GM06990 (cell line): ENCODE results near the gene ATG16L1.

Experiments
- DNase-seq: peaks from one replicate; pipeline ENCODE4 v3.0.0-alpha.2; 2011; ENCODE audit not compliant: insufficient read length; ENCODE audit errors: extremely low read depth
- H3K27me3 ChIP-seq: replicated peaks from 2 replicates; pipeline ENCODE4 v1.6.0; 2011; ENCODE audit warnings: low read length; ENCODE audit not compliant: control insufficient read depth, insufficient read depth
- H3K36me3 ChIP-seq: 2 replicates; pipeline ENCODE4 v1.5.1; 2011; ENCODE audit warnings: low read length; ENCODE audit not compliant: control insufficient read depth, insufficient read depth
- H3K4me3 ChIP-seq: replicated peaks from 2 replicates; pipeline ENCODE4 v1.5.1; 2011; ENCODE audit warnings: low read depth, mild to moderate bottlenecking, control low read depth, low read length
- TF ChIP-seq, protein P1 (sequence below): IDR thresholded peaks from 2 replicates; pipeline ENCODE4 v1.5.1; 2011; ENCODE audit warnings: low read length, control low read depth, mild to moderate bottlenecking, inconsistent platforms; ENCODE audit not compliant: insufficient read depth, poor library complexity, severe bottlenecking

Gene ATG16L1

DNA sequence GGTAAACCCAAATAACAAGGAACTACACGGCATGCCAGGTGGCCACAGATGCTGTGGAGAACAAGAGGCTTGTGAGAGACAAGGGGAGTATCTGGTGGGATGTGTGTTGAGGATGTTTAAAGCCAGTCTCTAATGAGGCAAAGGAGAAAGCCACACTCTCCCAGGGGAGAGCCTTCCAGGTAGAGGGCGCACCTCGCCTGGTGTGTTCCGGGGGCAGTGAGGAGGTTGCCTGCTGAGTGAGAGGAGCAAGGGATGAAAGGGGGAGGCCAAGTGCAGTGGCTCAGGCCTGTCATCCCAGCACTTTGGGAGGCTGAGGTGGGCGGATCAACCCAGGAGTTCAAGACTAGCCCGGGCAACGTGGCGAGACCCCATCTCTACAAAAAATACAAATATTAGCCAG lies 72.4 kb downstream of the ATG16L1 start:
- no peak for DNase-seq
- no peak overlapping the region for H3K4me3 ChIP-seq
- TF ChIP-seq, protein P1, sequence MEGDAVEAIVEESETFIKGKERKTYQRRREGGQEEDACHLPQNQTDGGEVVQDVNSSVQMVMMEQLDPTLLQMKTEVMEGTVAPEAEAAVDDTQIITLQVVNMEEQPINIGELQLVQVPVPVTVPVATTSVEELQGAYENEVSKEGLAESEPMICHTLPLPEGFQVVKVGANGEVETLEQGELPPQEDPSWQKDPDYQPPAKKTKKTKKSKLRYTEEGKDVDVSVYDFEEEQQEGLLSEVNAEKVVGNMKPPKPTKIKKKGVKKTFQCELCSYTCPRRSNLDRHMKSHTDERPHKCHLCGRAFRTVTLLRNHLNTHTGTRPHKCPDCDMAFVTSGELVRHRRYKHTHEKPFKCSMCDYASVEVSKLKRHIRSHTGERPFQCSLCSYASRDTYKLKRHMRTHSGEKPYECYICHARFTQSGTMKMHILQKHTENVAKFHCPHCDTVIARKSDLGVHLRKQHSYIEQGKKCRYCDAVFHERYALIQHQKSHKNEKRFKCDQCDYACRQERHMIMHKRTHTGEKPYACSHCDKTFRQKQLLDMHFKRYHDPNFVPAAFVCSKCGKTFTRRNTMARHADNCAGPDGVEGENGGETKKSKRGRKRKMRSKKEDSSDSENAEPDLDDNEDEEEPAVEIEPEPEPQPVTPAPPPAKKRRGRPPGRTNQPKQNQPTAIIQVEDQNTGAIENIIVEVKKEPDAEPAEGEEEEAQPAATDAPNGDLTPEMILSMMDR, result peak; percentile 17
- no peaks in the 10 kb centered on the region for H3K36me3 ChIP-seq
- H3K27me3 ChIP-seq, result no peaks in the 10 kb centered on the region

DNA sequence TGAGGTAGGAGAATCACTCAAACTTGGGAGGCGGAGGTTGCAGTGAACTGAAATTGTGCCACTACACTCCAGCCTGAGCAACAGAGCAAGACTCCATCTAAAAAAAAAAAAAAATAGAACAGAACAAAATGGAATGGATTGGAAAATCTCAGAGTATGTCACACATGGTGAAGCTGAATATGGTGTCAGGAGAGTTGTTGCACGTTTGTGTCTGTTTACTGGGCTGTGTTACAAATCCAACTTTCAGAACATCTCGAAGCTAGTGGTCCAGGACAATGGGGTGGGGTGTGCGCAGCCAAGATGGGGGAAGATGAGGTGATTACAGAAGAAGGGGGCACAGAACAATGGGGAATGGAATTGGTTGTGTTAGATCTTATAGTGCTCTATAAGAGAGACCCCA lies 73.8 kb downstream of the ATG16L1 start:
- Histone ChIP-seq H3K4me3 (no peak overlapping the region), H3K27me3 (no peaks in the 10 kb centered on the region), H3K36me3 (no peaks in the 10 kb centered on the region)
- TF ChIP-seq, protein P1, result no peak
- DNase-seq, result no peak

DNA sequence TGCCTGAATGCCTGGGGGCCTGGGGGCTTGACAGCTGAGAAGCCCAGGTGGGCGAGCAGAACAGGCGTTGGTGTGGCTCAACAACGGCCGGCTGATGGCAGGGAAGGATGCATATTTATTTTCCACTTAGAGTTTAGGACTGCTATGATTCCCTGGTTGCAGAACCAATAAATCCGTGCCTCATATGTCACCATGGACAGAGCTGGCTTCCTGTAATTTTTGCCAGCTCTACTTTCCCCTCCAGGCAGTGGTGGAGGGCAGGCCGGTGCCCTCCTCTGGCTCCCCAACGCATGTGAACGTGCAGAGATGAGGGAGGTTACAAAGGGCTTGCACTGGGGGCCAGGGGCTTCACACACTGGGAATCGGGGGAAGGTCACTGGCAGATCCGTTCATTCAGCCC lies 74.3 kb downstream of the ATG16L1 start:
- TF ChIP-seq, protein P1, result no peak
- no peak overlapping the region for H3K4me3 ChIP-seq
- H3K36me3 ChIP-seq, result no peaks in the 10 kb centered on the region
- no peaks in the 10 kb centered on the region for H3K27me3 ChIP-seq
- DNase-seq, result no peak

DNA sequence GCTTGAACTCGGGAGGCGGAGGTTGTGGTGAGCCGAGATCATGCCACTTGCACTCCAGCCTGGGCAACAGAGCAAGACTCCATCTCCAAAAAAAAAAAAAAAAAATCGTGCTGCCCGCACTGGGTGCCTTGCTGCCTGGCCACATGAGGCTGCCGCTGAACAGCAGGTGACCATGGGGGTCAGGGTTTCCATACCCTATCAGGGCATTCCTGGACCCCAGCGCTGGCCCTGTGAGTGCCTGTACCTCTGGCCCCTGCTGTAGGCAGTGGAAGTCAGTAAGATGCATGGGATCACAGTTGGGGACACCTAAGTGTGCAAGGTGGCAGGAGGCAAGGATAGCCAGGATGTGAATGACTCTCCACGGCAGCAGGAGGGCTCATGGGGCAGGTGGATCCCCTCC lies 75.0 kb downstream of the ATG16L1 start:
- H3K27me3 ChIP-seq, result no peaks in the 10 kb centered on the region
- TF ChIP-seq, protein P1, result no peak
- no peak overlapping the region for H3K4me3 ChIP-seq
- no peak for DNase-seq
- H3K36me3 ChIP-seq, result no peaks in the 10 kb centered on the region

DNA sequence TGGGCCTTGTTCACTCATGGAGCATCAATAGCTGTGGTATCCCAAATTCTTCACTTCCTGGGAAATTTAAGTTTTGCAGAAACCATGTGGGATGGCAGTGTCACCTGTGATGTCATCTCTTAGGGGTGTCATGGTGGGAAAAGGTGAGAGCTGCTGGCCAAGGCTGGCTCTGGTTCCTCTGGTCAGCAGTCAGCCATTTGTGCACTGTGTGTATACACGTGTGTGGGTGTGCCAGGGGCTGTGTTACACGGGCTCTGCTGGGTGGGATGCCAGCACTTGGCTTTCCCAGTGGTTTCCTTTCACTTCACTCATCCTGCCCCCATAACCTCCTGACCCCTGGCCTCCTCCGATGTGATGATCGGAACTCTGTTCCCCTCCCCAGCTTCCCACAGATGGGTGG lies 77.4 kb downstream of the ATG16L1 start:
- Histone ChIP-seq H3K27me3 (no peaks in the 10 kb centered on the region), H3K36me3 (no peaks in the 10 kb centered on the region), H3K4me3 (no peak overlapping the region)
- TF ChIP-seq, protein P1, result no peak
- no peak for DNase-seq

DNA sequence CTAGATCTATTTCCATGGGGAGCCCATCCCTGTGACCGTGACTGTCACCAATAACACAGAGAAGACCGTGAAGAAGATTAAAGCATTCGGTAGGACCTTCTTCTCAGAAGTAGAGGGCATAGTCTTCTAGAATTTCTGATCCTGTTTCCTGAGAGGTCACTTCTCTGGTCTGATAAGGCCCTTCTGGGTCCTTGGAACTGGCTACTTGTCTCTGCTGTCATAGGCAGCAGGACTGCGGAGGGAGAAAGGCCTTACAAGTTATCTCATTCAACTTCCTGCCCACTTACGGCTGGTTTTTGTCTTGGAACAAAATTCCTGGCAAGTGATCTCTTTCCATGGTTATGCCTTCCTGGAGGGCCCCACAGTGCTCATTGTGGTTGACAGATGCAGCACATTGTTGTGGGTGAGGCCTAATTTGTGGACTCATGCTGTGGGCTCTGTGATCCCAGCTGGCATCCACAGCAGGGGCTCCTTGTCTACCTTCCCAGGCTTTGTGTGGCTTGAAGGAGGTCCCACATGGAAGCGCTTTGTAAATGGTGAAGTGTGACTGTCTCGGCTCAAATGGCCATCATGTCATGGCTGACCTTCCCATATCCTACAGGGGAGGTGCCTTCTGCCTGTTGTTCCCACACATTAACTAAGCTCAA lies 78.1 kb downstream of the ATG16L1 start:
- no peak overlapping the region for H3K4me3 ChIP-seq

More for the DNA sequence above, 78.1 kb downstream of the ATG16L1 start:
- Histone ChIP-seq H3K27me3 (no peaks in the 10 kb centered on the region), H3K36me3 (no peaks in the 10 kb centered on the region)
- TF ChIP-seq, protein P1, result no peak
- DNase-seq, result no peak
